HepG2 (cell line): ENCODE results near the gene ABCB4. TPM values are rescaled to one million over a fixed set of nuclear protein-coding genes. Genes with fewer than 3 reads are reported as not detected.

Source experiments
- ATAC-seq: fragments of 200-7000 bp; cut with Tn5 transposase; 3 replicates; pipeline ENCODE4 v1.9.1; 2020; ENCODE audit warnings: mild to moderate bottlenecking, moderate library complexity
- BruUV-seq: library from RNA; stranded (reverse); fragments of 400-500 nt; replicated peaks from 2 replicates; lab custom pipeline; 2021; lab: Mats Ljungman, UMichigan
- CTCF ChIA-PET: fragments of 300-600 bp; formaldehyde crosslinking; extraction: SDS; loops from one replicate; lab custom pipeline; 2021; ENCODE audit warnings: low total read pairs, inconsistent platforms, low intra/inter-chr PET ratio; lab: Yijun Ruan, JAX
- POLR2A ChIA-PET: fragments of 350-600 bp; sonication (Branson Sonifier 250); formaldehyde crosslinking; loops from one replicate; lab custom pipeline; 2020; ENCODE audit warnings: antibody characterized with exemption, inconsistent platforms; lab: Yijun Ruan, JAX
- DNase-seq: peaks from one replicate; pipeline ENCODE4 v3.0.0-alpha.2; 2015; ENCODE audit warnings: low spot score
- FAIRE-seq: peaks from 3 replicates; lab custom pipeline; 2011; peaks lifted over from hg19 to GRCh38; lab: Jason Lieb, UNC
- H2AFZ ChIP-seq: one replicate; pipeline ENCODE4 v1.6.1; 2011; ENCODE audit warnings: low read length, inconsistent platforms
- H3K27ac ChIP-seq: fragments of 300-600 bp; 3 replicates; pipeline ENCODE4 v1.8.0; 2011; ENCODE audit warnings: mixed run types, mild to moderate bottlenecking, mixed read lengths, low read length, inconsistent platforms; ENCODE audit not compliant: insufficient read depth; ENCODE audit errors: extremely low read length
- H3K27me3 ChIP-seq, 2 experiments: fragments of 200-600 bp in 1 of 2; 2 replicates in 1 of 2; 3 replicates in 1 of 2; pipeline versions ENCODE4 v1.6.0 to v1.8.0; 2011; ENCODE audit warnings: low read length in 2 of 2, mild to moderate bottlenecking in 2 of 2, moderate library complexity in 2 of 2, inconsistent platforms in 1 of 2; ENCODE audit not compliant: insufficient read depth in 2 of 2, control insufficient read depth in 1 of 2
- H3K36me3 ChIP-seq, 2 experiments: fragments of 200-600 bp in 1 of 2; replicated peaks in 1 of 2; 2 replicates in 1 of 2; 3 replicates in 1 of 2; pipeline versions ENCODE4 v1.5.1 to v1.8.0; 2011; ENCODE audit warnings: low read length in 2 of 2, inconsistent platforms in 1 of 2; ENCODE audit not compliant: insufficient read depth in 2 of 2, control insufficient read depth in 1 of 2
- H3K4me1 ChIP-seq: 2 replicates; pipeline ENCODE4 v1.5.1; 2012; ENCODE audit warnings: low read length, inconsistent platforms; ENCODE audit not compliant: insufficient read depth
- H3K4me2 ChIP-seq: 2 replicates; pipeline ENCODE4 v1.6.0; 2011; ENCODE audit warnings: low read depth, low read length, inconsistent platforms
- H3K4me3 ChIP-seq, 3 experiments: fragments of 200-600 bp in 1 of 3; sonication (generic), shearing (Covaris generic) in 1 of 3; replicated peaks in 1 of 3; 2 replicates each; pipeline ENCODE4 v1.5.1; 2011 to 2016; ENCODE audit warnings: low read length in 3 of 3, inconsistent platforms in 2 of 3, low read depth in 2 of 3, mild to moderate bottlenecking in 2 of 3, control low read depth in 1 of 3, mixed read lengths in 1 of 3; ENCODE audit not compliant: insufficient read depth in 1 of 3
- H3K79me2 ChIP-seq: one replicate; pipeline ENCODE4 v1.6.1; 2011; ENCODE audit warnings: low read length, inconsistent platforms; ENCODE audit not compliant: insufficient read depth
- H3K9ac ChIP-seq: 2 replicates; pipeline ENCODE4 v1.6.0; 2011; ENCODE audit warnings: mild to moderate bottlenecking, low read depth, low read length, inconsistent platforms; ENCODE audit not compliant: insufficient read depth
- H3K9me3 ChIP-seq: 2 replicates; pipeline ENCODE4 v1.5.1; 2012; ENCODE audit warnings: mild to moderate bottlenecking, low read length
- H4K20me1 ChIP-seq: 2 replicates; pipeline ENCODE4 v1.6.0; 2011; ENCODE audit warnings: inconsistent platforms, mild to moderate bottlenecking, low read length, moderate library complexity; ENCODE audit not compliant: insufficient read depth
- E2F2 ChIP-seq: sonication (generic); formaldehyde crosslinking; IDR thresholded peaks from 2 replicates; pipeline ENCODE4 v1.4.0; 2020; ENCODE audit warnings: missing genetic modification reagents, borderline replicate concordance
- ERF ChIP-seq: IDR thresholded peaks from 2 replicates; pipeline ENCODE4 v1.6.1; 2018; ENCODE audit warnings: missing biosample characterization, missing genetic modification reagents
- GPBP1L1 ChIP-seq: sonication (generic); formaldehyde crosslinking; IDR thresholded peaks from 2 replicates; pipeline ENCODE4 v1.5.0; 2020; ENCODE audit warnings: mild to moderate bottlenecking, missing genetic modification reagents
- MED1 ChIP-seq: sonication (generic); formaldehyde crosslinking; IDR thresholded peaks from 2 replicates; pipeline ENCODE4 v1.4.0; 2020; ENCODE audit warnings: missing genetic modification reagents
- SAFB2 ChIP-seq: sonication (generic); formaldehyde crosslinking; IDR thresholded peaks from 2 replicates; pipeline ENCODE4 v1.5.1; 2020; ENCODE audit warnings: missing genetic modification reagents, low read depth, mild to moderate bottlenecking, borderline replicate concordance
- SMAD1 ChIP-seq: sonication (generic); formaldehyde crosslinking; IDR thresholded peaks from 2 replicates; pipeline ENCODE4 v1.4.0; 2020; ENCODE audit warnings: missing genetic modification reagents, low read depth, mild to moderate bottlenecking, borderline replicate concordance
- TAF15 ChIP-seq: fragments of 200-400 bp; formaldehyde crosslinking; IDR thresholded peaks from one replicate; pipeline ENCODE4 v1.6.1; 2018; ENCODE audit warnings: mild to moderate bottlenecking, low read depth, low read length; ENCODE audit not compliant: poor library complexity, severe bottlenecking
- TEF ChIP-seq: sonication (generic); formaldehyde crosslinking; IDR thresholded peaks from 2 replicates; pipeline ENCODE4 v1.5.0; 2020; ENCODE audit warnings: missing genetic modification reagents
- ZC3H13 ChIP-seq: sonication (generic); formaldehyde crosslinking; IDR thresholded peaks from 2 replicates; pipeline ENCODE4 v1.8.1; 2023; ENCODE audit warnings: mild to moderate bottlenecking, missing genetic modification reagents, moderate library complexity
- ZFP37 ChIP-seq: sonication (generic); formaldehyde crosslinking; IDR thresholded peaks from 2 replicates; pipeline ENCODE4 v1.4.0; 2020; ENCODE audit warnings: missing genetic modification reagents, borderline replicate concordance
- ZKSCAN8 ChIP-seq: IDR thresholded peaks from 2 replicates; pipeline ENCODE4 v1.6.1; 2016; ENCODE audit warnings: borderline replicate concordance, missing genetic modification reagents, missing compliant biosample characterization
- ZNF225 ChIP-seq: sonication (generic); formaldehyde crosslinking; IDR thresholded peaks from 2 replicates; pipeline ENCODE4 v1.4.0; 2020; ENCODE audit warnings: mild to moderate bottlenecking, missing genetic modification reagents
- ZNF605 ChIP-seq: sonication (generic); formaldehyde crosslinking; IDR thresholded peaks from 2 replicates; pipeline ENCODE4 v1.8.0; 2022; ENCODE audit warnings: mild to moderate bottlenecking, missing genetic modification reagents
- ZNF766 ChIP-seq: sonication (generic); formaldehyde crosslinking; IDR thresholded peaks from 2 replicates; pipeline ENCODE4 v1.5.0; 2020; ENCODE audit warnings: missing genetic modification reagents, borderline replicate concordance
- ZNF816 ChIP-seq: sonication (generic); formaldehyde crosslinking; IDR thresholded peaks from 2 replicates; pipeline ENCODE4 v1.8.0; 2022; ENCODE audit warnings: missing genetic modification reagents, mild to moderate bottlenecking, borderline replicate concordance
- ZNF878 ChIP-seq: sonication (generic); formaldehyde crosslinking; IDR thresholded peaks from 2 replicates; pipeline ENCODE4 v1.8.1; 2023; ENCODE audit warnings: mild to moderate bottlenecking, missing genetic modification reagents, moderate library complexity
- ZSCAN21 ChIP-seq: sonication (generic); formaldehyde crosslinking; IDR thresholded peaks from 2 replicates; pipeline ENCODE4 v1.8.0; 2022; ENCODE audit warnings: mild to moderate bottlenecking, missing genetic modification reagents, moderate library complexity, borderline replicate concordance
- WGBS: methylation state at CpG from one replicate; pipeline ENCODE4 v1.1.6; 2017; ENCODE audit warnings: low lambda C conversion rate; 5-methylcytosine and 5-hydroxymethylcytosine counted together
- in situ Hi-C: cut with HindIII; loops from 2 replicates; pipeline ENCODE4 v1.10.0; 2017; ENCODE audit warnings: low pct_unique_long_range_greater_than_20kb; ENCODE audit not compliant: extremely low pct_ligation_motif_present
- intact Hi-C: fragments of 100-400 bp; cut with micrococcal nuclease; formaldehyde crosslinking; loops from one replicate; pipeline ENCODE4 v1.10.0; 2022; ENCODE audit not compliant: unreplicated experiment
- polyA plus RNA-seq, 8 experiments: library from polyadenylated mRNA; depleted of rRNA in 3 of 8; stranded (reverse) in 7 of 8; unstranded in 1 of 8; fragments of >200 nt; fragmentation: Illumina TruSeq in 4 of 8; extraction: Trizol in 4 of 8; gene quantifications; 2 replicates each; pipeline versions ENCODE4 v1.2.1 to v1.2.3, GENCODE V29; 2011 to 2016; ENCODE audit warnings: low read depth in 4 of 8, missing spikeins in 1 of 8, mixed read lengths in 1 of 8; ENCODE audit not compliant: insufficient read depth in 1 of 8
- total RNA-seq, 5 experiments: library from RNA; depleted of rRNA; stranded (reverse); fragments of >200 nt; fragmentation: Illumina TruSeq; extraction: Trizol; gene quantifications; 2 replicates each; pipeline ENCODE4 v1.2.3, GENCODE V29; 2016; ENCODE audit warnings: low read depth in 1 of 5
- TF ChIP-seq, protein P1 (sequence below): sonication (generic); formaldehyde crosslinking; IDR thresholded peaks from 2 replicates; pipeline ENCODE4 v1.8.0; 2022; ENCODE audit warnings: low read depth, missing genetic modification reagents

ABCB4 gene
- total and polyA plus RNA-seq, 2 of the 13 experiments (the other 11 are each of a cell fraction or from before 2014, with no cell fraction given), result 18.0 to 32.4 TPM

DNA sequence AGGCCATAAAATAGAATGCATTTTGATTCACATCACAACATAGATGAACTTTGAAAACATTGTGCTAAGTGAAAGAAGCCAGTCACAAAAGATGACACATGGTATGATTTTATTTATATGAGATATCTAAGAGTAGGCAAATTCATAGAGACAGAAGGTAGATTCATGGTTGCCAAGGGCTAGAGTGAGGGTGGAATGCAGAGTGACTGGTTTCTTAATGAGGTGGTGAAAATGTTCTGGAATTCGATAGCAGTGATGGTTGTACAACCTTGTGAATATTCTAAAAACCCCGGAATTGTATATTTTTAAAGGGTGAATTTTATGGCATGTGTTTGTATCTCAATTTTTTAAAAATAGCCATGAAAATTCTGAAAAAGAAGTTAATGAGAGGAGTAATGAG is 42.9 kb downstream of the ABCB4 start:
- H3K4me1 ChIP-seq, result no peaks in the 10 kb centered on the region
- no peaks in the 10 kb centered on the region for H4K20me1 ChIP-seq
- H3K27me3 ChIP-seq, result no peaks in the 10 kb centered on the region
- TF ChIP-seq MED1 (CRISPR knock-in tag) (no peak), ERF (CRISPR knock-in tag) (no peak), ZSCAN21 (no peak), ZC3H13 (no peak), E2F2 (CRISPR knock-in tag) (no peak), SMAD1 (no peak), ZNF225 (CRISPR knock-in tag) (no peak), SAFB2 (CRISPR knock-in tag) (no peak), TEF (no peak), ZNF766 (CRISPR knock-in tag) (no peak), ZNF878 (no peak), ZNF605 (CRISPR knock-in tag) (no peak), ZFP37 (no peak), GPBP1L1 (CRISPR knock-in tag) (no peak), ZNF816 (no peak), ZKSCAN8 (CRISPR knock-in tag) (no peak), TAF15 (no peak)
- TF ChIP-seq, protein P1, sequence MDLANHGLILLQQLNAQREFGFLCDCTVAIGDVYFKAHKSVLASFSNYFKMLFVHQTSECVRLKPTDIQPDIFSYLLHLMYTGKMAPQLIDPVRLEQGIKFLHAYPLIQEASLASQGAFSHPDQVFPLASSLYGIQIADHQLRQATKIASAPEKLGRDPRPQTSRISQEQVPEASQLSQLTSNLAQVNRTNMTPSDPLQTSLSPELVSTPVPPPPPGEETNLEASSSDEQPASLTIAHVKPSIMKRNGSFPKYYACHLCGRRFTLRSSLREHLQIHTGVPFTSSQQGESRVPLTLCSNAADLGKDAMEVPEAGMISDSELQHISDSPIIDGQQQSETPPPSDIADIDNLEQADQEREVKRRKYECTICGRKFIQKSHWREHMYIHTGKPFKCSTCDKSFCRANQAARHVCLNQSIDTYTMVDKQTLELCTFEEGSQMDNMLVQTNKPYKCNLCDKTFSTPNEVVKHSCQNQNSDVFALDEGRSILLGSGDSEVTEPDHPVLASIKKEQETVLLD (CRISPR knock-in tag), result no peak
- no peak overlapping the region for H3K4me3 ChIP-seq
- no peak overlapping the region for H3K27ac ChIP-seq
- ChIA-PET POLR2A (no interaction called here), CTCF (no interaction called here)
- no peaks in the 10 kb centered on the region for H3K9me3 ChIP-seq
- no peak overlapping the region for H3K4me2 ChIP-seq
- peaks cover 1 to 50% of the 10 kb centered on the region in 2 experiments; a peak in 4 of 5 replicates for H3K36me3 ChIP-seq
- DNase-seq (no peak), ATAC-seq (no peak), FAIRE-seq (no peak)
- no TSS peak for BruUV-seq
- in situ Hi-C loops, result no loop called here
- H3K79me2 ChIP-seq, result no peaks in the 10 kb centered on the region
- H3K9ac ChIP-seq, result no peak overlapping the region
- no peak overlapping the region for H2AFZ ChIP-seq
- 93% methylated on average over 2 of the region's 2 CpGs for WGBS
- intact Hi-C loops, result no loop called here
